GM12872 (cell line): ENCODE measurements around the gene KANSL3.

Source experiments
- CTCF ChIP-seq: IDR thresholded peaks from 3 replicates; pipeline ENCODE4 v1.5.1; 2011; ENCODE audit warnings: low read depth, mild to moderate bottlenecking, low read length, moderate library complexity; ENCODE audit not compliant: insufficient read depth

KANSL3 gene

GRCh38 chr2:96681540-96681939 lies 43.4 kb upstream of the KANSL3 start:
- no peak for TF ChIP-seq CTCF

GRCh38 chr2:96680561-96681141 lies 42.5 kb upstream of the KANSL3 start:
- TF ChIP-seq CTCF = no peak

GRCh38 chr2:96679848-96680247 lies 41.7 kb upstream of the KANSL3 start:
- TF ChIP-seq CTCF = no peak

GRCh38 chr2:96669539-96670215 lies 31.6 kb upstream of the KANSL3 start:
- no peak for TF ChIP-seq CTCF

GRCh38 chr2:96668771-96669170 lies 30.7 kb upstream of the KANSL3 start:
- no peak for TF ChIP-seq CTCF

- no peak for TF ChIP-seq CTCF
These were observed 27.0 kb upstream of the KANSL3 start for GRCh38 chr2:96665083-96665569.

GRCh38 chr2:96664366-96664925 lies 26.3 kb upstream of the KANSL3 start:
- no peak for TF ChIP-seq CTCF
